GM13977 (cell line): ENCODE data around the gene DDIT3.

Experiments
- DNase-seq: peaks from one replicate; pipeline ENCODE4 v3.0.0; 2012; ENCODE audit warnings: low spot score
- in situ Hi-C: fragments of 300-500 bp; cut with MboI; formaldehyde crosslinking; loops from one replicate; pipeline ENCODE4 v1.12.0; 2022; ENCODE audit warnings: low sequenced_read_pairs, low pct_unique_long_range_greater_than_20kb, mixed read lengths, inconsistent platforms; ENCODE audit not compliant: unreplicated experiment
- TF ChIP-seq, protein P1 (sequence below): IDR thresholded peaks from 2 replicates; pipeline ENCODE4 v1.5.1; 2012; ENCODE audit warnings: mild to moderate bottlenecking, control low read depth; ENCODE audit not compliant: insufficient read depth; ENCODE audit errors: extremely low read depth, missing control alignments

The DDIT3 gene

DNA sequence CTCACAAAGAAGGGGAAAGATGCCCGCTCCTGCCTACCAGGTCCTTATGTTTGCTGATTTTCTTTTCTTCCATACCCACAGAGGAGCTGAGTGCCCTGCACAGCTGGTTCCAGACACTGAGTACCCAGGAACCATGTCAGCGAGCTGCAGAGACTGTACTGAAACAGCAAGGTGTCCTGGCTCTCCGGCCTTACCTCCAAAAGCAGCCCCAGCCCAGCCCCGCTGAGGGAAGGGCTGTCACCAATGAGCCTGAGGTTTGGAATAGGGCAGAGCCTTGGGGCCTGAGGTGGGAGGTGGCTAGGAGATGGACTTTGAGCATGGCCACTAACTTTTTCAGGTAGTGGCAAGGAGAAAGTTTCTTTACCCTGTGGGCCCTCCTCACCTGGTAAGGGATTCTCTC is 30.2 kb downstream of the DDIT3 start:
- DNase-seq = no peak
- TF ChIP-seq, protein P1, sequence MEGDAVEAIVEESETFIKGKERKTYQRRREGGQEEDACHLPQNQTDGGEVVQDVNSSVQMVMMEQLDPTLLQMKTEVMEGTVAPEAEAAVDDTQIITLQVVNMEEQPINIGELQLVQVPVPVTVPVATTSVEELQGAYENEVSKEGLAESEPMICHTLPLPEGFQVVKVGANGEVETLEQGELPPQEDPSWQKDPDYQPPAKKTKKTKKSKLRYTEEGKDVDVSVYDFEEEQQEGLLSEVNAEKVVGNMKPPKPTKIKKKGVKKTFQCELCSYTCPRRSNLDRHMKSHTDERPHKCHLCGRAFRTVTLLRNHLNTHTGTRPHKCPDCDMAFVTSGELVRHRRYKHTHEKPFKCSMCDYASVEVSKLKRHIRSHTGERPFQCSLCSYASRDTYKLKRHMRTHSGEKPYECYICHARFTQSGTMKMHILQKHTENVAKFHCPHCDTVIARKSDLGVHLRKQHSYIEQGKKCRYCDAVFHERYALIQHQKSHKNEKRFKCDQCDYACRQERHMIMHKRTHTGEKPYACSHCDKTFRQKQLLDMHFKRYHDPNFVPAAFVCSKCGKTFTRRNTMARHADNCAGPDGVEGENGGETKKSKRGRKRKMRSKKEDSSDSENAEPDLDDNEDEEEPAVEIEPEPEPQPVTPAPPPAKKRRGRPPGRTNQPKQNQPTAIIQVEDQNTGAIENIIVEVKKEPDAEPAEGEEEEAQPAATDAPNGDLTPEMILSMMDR = no peak
- in situ Hi-C loops = no loop called here

DNA sequence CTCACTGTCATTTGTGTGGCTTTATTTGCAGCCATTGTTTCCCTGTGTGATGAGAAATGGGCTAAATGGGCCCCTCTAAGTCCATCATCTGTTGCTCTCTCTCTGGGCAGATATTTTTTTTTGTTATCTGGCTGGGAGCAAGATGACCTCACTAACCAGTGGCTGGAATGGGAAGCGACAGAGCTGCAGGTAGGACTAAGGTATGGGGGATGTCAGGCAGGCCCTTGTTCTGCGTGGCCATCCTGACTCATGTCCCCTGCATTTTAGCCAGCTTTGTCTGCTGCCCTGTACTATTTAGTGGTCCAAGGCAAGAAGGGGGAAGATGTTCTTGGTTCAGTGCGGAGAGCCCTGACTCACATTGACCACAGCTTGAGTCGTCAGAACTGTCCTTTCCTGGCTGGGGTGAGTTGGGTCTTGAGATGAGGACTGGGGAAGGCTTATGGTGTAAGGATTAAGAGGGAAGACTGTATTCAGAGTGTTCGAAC is 31.1 kb downstream of the DDIT3 start:
- no peak for DNase-seq
- in situ Hi-C loops = no loop called here
- TF ChIP-seq, protein P1 = no peak

DNA sequence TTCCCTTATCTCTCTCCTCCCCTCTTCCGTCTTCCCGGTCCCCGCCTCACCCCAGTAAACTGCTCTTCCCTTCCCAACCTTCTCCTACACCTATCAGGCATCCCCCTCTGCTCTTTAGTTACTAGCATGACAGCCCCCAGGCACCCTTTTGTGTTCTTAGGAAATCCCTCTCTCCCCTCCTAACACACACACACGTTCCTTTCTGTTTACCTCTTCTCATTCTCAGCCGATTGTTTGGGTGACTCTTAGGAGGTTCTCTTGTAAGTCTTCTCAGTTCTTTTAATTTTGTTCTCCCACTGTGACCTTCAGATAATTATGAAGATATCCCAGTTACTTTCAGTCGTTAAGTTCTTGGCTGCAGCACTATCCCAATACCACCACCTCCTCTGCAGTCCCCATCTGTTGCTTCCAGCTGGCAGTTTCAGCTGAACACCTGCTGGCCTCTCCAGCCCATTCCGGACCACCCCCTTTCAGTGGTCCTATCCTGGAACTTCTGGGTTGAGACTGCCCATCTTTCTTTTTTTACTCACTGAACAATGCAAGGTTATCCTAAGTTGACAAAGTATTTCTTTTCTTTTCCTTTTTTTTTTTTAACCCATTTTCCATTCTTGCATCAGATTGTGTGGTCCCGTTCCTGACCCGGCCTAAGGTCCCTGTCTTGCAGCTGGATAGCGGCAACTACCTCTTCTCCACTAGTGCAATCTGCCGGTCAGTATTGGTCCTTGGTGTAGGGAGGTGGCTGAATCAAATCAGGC is 31.7 kb downstream of the DDIT3 start:
- DNase-seq = no peak
- TF ChIP-seq, protein P1 = no peak
- in situ Hi-C loops = no loop called here

DNA sequence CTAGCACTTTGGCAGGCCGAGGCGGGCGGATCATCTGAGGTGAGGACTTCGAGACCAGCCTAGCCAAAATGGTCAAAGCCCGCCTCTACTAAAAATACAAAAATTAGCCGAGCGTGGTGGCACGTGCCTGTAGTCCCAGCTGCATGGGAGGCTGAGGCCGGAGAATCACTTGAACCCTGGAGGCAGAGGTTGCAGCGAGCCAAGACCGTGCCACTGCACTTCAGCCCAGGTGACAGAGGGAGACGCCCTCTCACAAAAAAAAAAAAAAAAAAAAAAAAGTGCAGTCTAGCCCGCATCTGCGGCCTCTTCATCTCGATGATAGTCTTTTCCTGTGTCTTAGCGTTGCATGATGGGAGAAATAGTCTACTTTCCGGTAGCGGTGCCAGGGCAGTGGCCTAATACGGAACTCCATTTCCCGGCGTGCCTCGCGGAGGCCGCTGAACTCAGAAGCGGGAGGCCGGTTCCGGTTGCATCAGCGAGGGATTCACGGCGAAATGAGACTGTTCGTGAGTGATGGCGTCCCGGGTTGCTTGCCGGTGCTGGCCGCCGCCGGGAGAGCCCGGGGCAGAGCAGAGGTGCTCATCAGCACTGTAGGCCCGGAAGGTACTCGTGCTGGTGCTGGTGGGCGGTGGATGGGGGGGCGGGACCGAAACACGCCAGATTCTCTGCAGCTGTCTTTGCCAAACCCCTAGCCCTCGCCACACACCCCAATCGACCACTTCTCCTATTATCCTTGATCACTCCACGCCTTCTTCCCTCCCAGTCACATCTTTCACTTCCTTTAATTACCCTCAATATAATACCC is 32.5 kb downstream of the DDIT3 start, which contains the start of gene MARS1:
Gene MARS1, plus strand, starts transcription at position 472 of the 805 bp plus-strand sequence. Its CDS starts 23 bp downstream, at position 495.
- DNase-seq = peak; percentile 94
- in situ Hi-C loops = no loop called here
- TF ChIP-seq, protein P1 = peak; percentile 33

DNA sequence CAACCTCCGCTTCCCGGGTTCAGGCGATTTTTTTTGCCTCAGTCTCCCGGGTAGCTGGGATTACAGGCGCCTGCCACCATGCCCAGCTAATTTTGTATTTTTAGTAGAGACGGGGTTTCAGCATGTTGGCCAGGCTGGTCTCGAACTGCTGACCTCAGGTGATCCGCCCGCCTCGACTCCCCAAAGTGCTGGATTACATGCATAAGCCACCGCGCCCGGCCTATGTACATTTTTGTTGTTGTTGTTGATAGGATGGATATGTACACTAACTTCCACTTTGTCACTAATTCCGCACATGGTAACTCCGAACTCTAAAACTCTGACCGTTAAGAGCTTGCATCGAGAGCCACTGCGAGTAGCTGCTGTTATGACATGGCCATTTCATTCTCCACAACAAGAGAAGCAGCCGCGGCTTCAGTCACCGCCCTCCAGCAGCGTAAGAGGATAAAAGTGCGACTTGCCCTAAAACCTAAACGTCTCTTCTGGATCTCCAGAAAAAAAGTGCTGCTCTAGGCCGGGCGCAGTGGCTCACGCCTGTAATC is 33.2 kb downstream of the DDIT3 start:
- TF ChIP-seq, protein P1 = no peak
- in situ Hi-C loops = no loop called here
- no peak for DNase-seq

DNA sequence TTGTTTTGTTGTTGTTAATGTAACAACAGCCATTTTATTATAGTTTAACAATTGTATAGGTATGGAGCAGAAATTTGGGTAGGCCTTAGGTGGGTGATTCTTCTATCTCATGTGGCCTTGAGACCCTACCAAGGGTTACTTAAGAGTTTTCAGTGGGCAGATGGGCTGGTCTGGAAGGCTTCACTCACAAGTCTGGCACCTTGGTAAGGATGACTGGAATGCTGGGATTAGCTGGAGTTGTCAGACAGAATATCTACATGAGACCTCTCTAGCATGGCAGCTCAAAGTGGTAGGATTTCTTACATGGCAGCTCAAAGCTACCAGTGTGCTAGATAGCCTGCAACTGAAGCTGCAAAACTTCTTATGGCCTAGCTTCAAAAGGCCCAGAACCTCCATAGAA is 34.6 kb downstream of the DDIT3 start:
- no peak for DNase-seq
- in situ Hi-C loops = no loop called here
- TF ChIP-seq, protein P1 = no peak
